Stimulated activated naive CD8-positive, alpha-beta T cell treated with anti-CD3 and anti-CD28 coated beads, Interleukin-15, Interleukin-2, amounts not matched to agents 100 ng/mL and 50 ng/mL, for 24 hours (primary cell): ENCODE data around the gene LDHD.
"Not testable (repeated sequence)": the region's sequence is repeated elsewhere in the genome, so short reads cannot be mapped to it uniquely, and the experiment has no call there.

Source experiments
- H3K27ac Mint-ChIP-seq: one replicate; pipeline ENCODE4 v1.8.0; 2021; ENCODE audit warnings: mild to moderate bottlenecking, mixed read lengths
- H3K27me3 Mint-ChIP-seq: one replicate; pipeline ENCODE4 v1.8.0; 2021; ENCODE audit warnings: mixed read lengths
- H3K36me3 Mint-ChIP-seq: one replicate; pipeline ENCODE4 v1.8.0; 2021; ENCODE audit warnings: low read depth, mixed read lengths
- H3K4me1 Mint-ChIP-seq: one replicate; pipeline ENCODE4 v1.8.0; 2021; ENCODE audit warnings: low read depth, mixed read lengths
- H3K4me3 Mint-ChIP-seq: one replicate; pipeline ENCODE4 v1.8.0; 2021; ENCODE audit warnings: mild to moderate bottlenecking, mixed read lengths
- H3K9me3 Mint-ChIP-seq: one replicate; pipeline ENCODE4 v1.8.0; 2021; ENCODE audit warnings: mixed read lengths

The LDHD gene

DNA sequence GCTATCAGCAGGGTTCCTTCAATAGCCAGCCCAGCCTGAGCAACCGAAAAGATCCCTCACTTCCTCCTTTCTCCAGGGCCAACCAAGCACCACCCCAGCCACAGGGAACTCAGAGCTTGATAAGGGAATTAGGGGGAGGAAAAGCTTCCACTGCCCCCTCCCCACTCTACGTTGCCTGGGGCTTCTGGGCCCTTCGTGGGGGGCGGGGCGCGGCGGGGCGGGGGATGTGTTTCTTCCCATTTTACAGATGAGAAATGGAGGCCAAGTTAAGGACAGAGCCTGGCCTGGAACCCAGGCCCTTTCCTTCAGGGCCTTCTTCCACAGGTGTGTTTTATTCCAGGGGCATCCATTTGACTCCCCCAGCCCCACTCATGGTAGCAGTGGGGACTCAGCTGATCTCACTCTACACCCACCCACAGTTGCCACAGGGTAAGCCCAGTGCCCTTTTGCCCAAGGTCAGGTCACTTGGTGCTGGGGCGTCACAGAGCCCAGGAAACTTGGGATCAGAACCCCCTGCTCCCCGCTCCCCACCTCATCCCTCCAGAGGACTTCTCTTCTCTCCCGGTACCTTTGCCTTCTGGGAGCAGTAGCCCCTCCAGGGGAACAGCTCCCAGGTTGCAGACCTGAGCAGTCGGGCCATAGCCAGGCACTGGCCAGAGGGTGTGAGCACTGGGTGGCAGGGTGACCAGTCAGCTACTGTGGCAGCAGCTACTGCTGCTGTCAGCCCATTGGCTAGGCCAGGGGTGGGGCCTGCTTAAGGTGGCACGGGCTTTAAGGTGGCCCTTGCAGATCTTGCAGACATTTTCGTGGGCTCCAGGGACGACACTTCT is at the start of gene LDHD:
Gene LDHD (minus strand): TSS at position 700 of the 830 bp plus-strand sequence. CDS start 60 bp downstream, at position 640.
- Mint-ChIP-seq H3K4me3 (no peak within 1 kb of the TSS), H3K9me3 (peaks cover 1% of the 10 kb centered on the region), H3K27ac (no peak within 1 kb of the TSS), H3K4me1 (peaks cover 9% of the 10 kb centered on the region), H3K27me3 (peaks cover 16% of the 10 kb centered on the region), H3K36me3 (no peaks in the 10 kb centered on the region)

DNA sequence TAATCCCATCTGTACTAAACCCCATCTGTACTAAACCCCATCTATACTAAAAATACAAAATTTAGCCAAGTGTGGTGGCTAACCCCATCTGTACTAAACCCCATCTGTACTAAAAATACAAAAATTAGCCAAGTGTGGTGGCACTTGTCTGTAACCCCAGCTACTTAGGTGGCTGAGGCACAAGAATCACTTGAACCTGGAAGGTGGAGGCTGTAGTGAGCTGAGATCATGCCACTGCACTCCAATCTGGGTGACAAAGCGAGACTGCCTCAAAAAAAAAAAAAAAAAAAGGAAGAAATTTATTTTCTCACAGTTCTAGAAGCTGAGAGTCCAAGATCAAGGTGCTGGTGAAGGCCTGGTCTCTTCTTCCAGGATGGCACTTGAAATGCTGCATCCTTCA is 43.8 kb upstream of the LDHD start:
- Mint-ChIP-seq H3K27me3 (no peaks in the 10 kb centered on the region), H3K9me3 (peaks cover 9% of the 10 kb centered on the region), H3K4me3 (no peak overlapping the region), H3K4me1 (no peaks in the 10 kb centered on the region), H3K36me3 (peaks cover 69% of the 10 kb centered on the region), H3K27ac (no peak overlapping the region)

GRCh38 chr16:75152635-75153034 is 36.1 kb upstream of the LDHD start:
- peak overlapping the region; percentile 86 for H3K27ac Mint-ChIP-seq
- no peaks in the 10 kb centered on the region for H3K27me3 Mint-ChIP-seq
- H3K36me3 Mint-ChIP-seq, result peaks cover 65% of the 10 kb centered on the region
- H3K9me3 Mint-ChIP-seq, result peaks cover 20% of the 10 kb centered on the region
- H3K4me3 Mint-ChIP-seq, result peak overlapping the region; percentile 10
- peaks cover 39% of the 10 kb centered on the region for H3K4me1 Mint-ChIP-seq

GRCh38 chr16:75151798-75152197 is 35.2 kb upstream of the LDHD start:
- Mint-ChIP-seq H3K4me3 (peak overlapping the region; percentile 10), H3K4me1 (peaks cover 39% of the 10 kb centered on the region), H3K27me3 (no peaks in the 10 kb centered on the region), H3K27ac (peak overlapping the region; percentile 86), H3K9me3 (peaks cover 20% of the 10 kb centered on the region), H3K36me3 (peaks cover 57% of the 10 kb centered on the region)

DNA sequence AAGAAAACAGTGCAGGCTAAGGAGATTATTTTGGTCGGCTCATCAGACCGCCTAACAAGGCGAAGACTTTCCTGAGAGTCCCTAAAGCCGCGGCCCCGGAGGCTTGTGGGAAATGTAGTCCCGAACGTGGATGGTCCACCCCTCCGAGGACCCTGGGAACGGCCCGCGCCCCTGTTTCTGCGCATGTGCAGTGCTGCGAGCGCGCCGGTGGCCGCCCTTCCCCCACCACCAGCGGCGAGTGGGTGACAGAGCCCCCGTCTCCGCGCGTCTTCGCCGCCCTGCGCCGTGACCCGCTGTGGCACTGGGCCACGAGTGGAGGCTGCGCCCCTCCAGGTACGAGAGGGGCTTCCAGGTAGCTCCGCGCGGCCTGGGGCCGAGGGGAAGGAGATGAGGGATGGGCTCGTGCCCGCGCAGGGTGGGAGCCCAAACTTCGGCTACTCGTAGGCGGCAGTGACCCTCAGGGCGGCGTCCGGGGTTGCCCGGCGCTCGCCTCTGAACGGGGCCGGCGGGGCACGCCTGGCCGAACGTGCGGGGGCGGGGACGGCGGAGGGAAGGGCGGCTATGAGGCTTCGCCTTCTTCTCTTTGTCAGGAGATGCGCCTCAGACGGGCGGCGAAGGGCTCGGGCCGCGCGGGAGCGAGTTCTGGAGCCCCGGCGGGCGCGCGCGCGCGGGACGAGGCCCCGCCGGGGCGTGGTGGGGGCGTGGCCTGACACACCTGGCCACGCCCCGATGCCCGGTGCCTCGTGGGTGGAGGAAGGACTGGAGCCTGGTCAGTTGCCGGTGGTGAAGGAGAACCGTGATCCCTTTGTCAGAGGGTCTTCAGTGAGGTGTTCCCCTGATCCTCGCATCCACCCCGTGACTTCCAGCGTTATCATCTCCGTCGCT is 32.0 kb upstream of the LDHD start, which contains the start of gene ZFP1:
Gene ZFP1 (plus strand): TSS at position 214 of the 885 bp plus-strand sequence. CDS start 4,428 bp downstream, outside the sequence.
- Mint-ChIP-seq H3K27me3 (no peaks in the 10 kb centered on the region), H3K36me3 (peaks cover 34% of the 10 kb centered on the region), H3K4me3 (peak within 1 kb of the TSS; percentile 90), H3K4me1 (peaks cover 44% of the 10 kb centered on the region), H3K27ac (peak within 1 kb of the TSS; percentile 84), H3K9me3 (peaks cover 20% of the 10 kb centered on the region)

DNA sequence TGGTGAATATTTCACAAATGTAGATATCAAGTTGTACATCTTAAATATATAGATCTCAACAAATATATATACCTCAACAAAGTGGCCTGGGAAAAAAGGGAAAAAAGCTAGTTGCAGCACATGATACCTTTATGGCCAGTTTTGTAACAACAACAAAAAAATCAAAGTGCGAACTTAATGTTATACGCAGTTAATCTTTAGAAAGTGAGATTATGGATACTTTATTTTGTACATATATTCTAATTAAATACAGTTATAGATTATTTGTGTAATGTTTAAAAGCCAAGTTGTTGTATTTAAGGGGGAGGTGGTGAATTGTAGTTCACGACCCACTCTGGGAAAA is 31.4 kb upstream of the LDHD start:
- H3K4me1 Mint-ChIP-seq, result peaks cover 41% of the 10 kb centered on the region
- no peaks in the 10 kb centered on the region for H3K27me3 Mint-ChIP-seq
- H3K27ac Mint-ChIP-seq, result no peak overlapping the region

GRCh38 chr16:75143941-75144340 is 27.4 kb upstream of the LDHD start:
- Mint-ChIP-seq H3K36me3 (peaks cover 1% of the 10 kb centered on the region), H3K9me3 (no peaks in the 10 kb centered on the region), H3K4me1 (peaks cover 6% of the 10 kb centered on the region), H3K27me3 (peaks cover 5% of the 10 kb centered on the region), H3K4me3 (no peak overlapping the region), H3K27ac (no peak overlapping the region)

More for the DNA sequence above, 31.4 kb upstream of the LDHD start:
- peaks cover 20% of the 10 kb centered on the region for H3K9me3 Mint-ChIP-seq
- peak overlapping the region; percentile 90 for H3K4me3 Mint-ChIP-seq
- H3K36me3 Mint-ChIP-seq, result peaks cover 30% of the 10 kb centered on the region

GRCh38 chr16:75139498-75139897 is 22.9 kb upstream of the LDHD start:
- no peak overlapping the region for H3K4me3 Mint-ChIP-seq
- H3K4me1 Mint-ChIP-seq, result peaks cover 13% of the 10 kb centered on the region
- H3K9me3 Mint-ChIP-seq, result no peaks in the 10 kb centered on the region
- no peaks in the 10 kb centered on the region for H3K36me3 Mint-ChIP-seq
- H3K27ac Mint-ChIP-seq, result no peak overlapping the region
- H3K27me3 Mint-ChIP-seq, result peaks cover 8% of the 10 kb centered on the region

- H3K27ac Mint-ChIP-seq, result no peak overlapping the region
- no peaks in the 10 kb centered on the region for H3K9me3 Mint-ChIP-seq
- peaks cover 8% of the 10 kb centered on the region for H3K4me1 Mint-ChIP-seq
- H3K4me3 Mint-ChIP-seq, result no peak overlapping the region
- H3K36me3 Mint-ChIP-seq, result no peaks in the 10 kb centered on the region
- H3K27me3 Mint-ChIP-seq, result peaks cover 8% of the 10 kb centered on the region
These were observed 22.1 kb upstream of the LDHD start for GRCh38 chr16:75138636-75139035.

- H3K27ac Mint-ChIP-seq, result no peak overlapping the region
- H3K4me3 Mint-ChIP-seq, result no peak overlapping the region
- peaks cover 7% of the 10 kb centered on the region for H3K4me1 Mint-ChIP-seq
- H3K36me3 Mint-ChIP-seq, result no peaks in the 10 kb centered on the region
- no peaks in the 10 kb centered on the region for H3K9me3 Mint-ChIP-seq
- peaks cover 8% of the 10 kb centered on the region for H3K27me3 Mint-ChIP-seq
These were observed 21.7 kb upstream of the LDHD start for GRCh38 chr16:75138233-75138632.

- H3K9me3 Mint-ChIP-seq, result peaks cover 12% of the 10 kb centered on the region
These were observed 14.5 kb upstream of the LDHD start for GRCh38 chr16:75131081-75131480.

DNA sequence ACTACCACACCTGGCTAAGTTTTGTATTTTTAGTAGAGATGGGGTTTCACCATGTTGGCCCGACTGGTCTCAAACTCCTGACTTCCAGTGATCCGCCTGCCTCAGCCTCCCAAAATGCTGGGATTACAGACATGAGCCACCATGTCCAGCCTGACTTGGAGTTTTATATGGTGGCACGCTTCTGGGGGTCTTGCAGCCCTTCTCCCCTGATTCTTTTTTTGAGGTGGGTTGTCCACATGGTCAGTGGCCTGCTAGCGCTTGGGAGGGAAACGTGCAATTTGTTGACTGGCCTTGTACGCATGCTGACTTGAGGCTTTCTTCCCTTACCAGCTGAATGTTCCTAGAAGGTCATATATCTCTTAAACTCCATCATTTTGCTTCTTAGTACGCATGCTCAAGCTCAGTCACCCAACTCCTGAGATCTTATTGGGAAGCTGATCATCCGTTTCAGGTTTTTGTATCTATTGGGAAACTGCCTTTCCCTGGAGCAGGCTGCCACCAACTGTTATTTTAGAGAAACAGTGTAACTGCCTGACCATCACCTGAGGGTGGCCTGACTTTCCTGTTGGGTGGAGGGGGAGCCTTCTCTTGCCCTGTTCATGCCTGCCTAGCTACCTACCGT is 13.7 kb upstream of the LDHD start:
- no peak overlapping the region for H3K27ac Mint-ChIP-seq
- H3K9me3 Mint-ChIP-seq, result peaks cover 12% of the 10 kb centered on the region
- peaks cover 10% of the 10 kb centered on the region for H3K4me1 Mint-ChIP-seq
- peaks cover 7% of the 10 kb centered on the region for H3K36me3 Mint-ChIP-seq
- H3K27me3 Mint-ChIP-seq, result peaks cover 4% of the 10 kb centered on the region
- H3K4me3 Mint-ChIP-seq, result no peak overlapping the region

More at GRCh38 chr16:75131081-75131480, 14.5 kb upstream of the LDHD start:
- H3K27me3 Mint-ChIP-seq, result peaks cover 4% of the 10 kb centered on the region
- peaks cover 7% of the 10 kb centered on the region for H3K36me3 Mint-ChIP-seq
- H3K4me3 Mint-ChIP-seq, result no peak overlapping the region
- H3K4me1 Mint-ChIP-seq, result peaks cover 10% of the 10 kb centered on the region
- H3K27ac Mint-ChIP-seq, result no peak overlapping the region

DNA sequence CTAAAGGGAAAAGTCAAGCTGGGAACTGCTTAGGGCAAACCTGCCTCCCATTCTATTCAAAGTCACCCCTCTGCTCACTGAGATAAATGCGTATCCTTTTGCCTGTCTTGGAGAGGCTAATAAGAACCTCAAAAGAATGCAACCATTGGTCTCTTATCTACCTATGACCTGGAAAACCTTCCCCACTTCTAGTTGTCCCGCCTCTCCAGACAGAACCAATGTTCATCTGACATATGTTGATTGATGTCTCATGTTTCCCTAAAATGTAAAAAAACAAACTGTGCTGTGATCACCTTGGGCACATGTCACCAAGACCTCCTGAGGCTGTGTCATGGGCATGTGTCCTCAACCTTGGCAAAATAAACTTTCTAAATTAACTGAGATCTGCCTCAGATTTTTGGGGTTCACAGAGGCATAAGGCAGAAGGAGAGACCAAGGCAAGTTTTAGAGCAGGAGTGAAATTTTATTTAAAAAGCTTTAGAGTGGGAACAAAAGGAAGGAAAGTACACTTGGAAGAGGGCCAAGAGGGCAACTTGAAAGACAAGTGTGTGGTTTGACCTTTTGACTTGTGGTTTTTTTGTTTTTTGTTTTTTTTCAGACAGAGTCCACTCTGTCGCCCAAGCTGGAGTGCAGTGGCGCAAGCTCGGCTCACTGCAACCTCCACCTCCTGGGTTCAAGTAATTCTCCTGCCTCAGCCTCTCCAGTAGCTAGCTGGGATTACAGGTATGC is 13.0 kb upstream of the LDHD start:
- H3K4me3 Mint-ChIP-seq, H3K27me3 Mint-ChIP-seq, H3K4me1 Mint-ChIP-seq, H3K27ac Mint-ChIP-seq, H3K36me3 Mint-ChIP-seq: not testable (repeated sequence)
- H3K9me3 Mint-ChIP-seq, result peaks cover 12% of the 10 kb centered on the region

DNA sequence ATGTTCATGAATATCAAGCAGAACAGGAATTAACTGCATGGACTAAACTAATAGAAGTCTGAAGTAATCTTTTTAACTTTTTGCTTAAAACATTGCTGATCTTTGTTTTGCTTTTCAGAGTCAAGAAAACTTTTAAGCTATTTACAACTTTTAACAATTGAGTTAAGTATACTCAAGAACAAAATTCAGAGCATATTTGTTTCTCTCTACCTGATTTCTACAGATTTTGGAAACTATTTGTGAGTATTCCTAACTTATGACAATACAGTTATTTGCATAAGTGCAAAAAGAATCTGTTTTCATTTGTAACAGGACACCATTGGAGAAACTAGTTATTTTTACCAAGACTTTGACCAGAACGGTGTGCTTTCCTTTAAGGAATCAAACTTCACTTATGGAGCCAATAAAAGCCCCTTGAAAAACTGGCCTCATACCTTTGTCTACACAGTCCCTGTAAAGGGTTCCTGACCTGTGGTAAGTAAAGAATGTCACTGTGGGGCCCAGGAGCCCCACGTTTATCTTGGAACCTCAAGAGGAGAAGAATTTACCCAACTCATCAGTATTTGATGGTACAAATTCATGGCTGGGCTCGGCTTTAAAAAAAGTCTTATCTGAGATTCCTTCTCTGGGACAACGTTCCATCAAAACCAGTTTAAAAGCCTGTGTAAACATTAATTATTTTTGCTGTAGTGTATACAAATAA is 11.3 kb upstream of the LDHD start:
- peaks cover 10% of the 10 kb centered on the region for H3K4me1 Mint-ChIP-seq
- H3K36me3 Mint-ChIP-seq, result peaks cover 7% of the 10 kb centered on the region
- H3K4me3 Mint-ChIP-seq, result no peak overlapping the region
- H3K9me3 Mint-ChIP-seq, result peaks cover 12% of the 10 kb centered on the region
- H3K27me3 Mint-ChIP-seq, result peaks cover 4% of the 10 kb centered on the region
- H3K27ac Mint-ChIP-seq, result no peak overlapping the region
